Esophagus muscularis mucosa (tissue), 3 donors: ENCODE results near the gene GOLGA7B.

Experiments
- CTCF ChIP-seq, 3 experiments: fragments of 200-600 bp in 2 of 3; fragments of 450-650 bp in 1 of 3; sonication (generic) in 2 of 3; IDR thresholded peaks; one replicate each; pipeline ENCODE4 v1.5.1; 2017 to 2019; ENCODE audit warnings: antibody characterized with exemption in 3 of 3, mild to moderate bottlenecking in 2 of 3, moderate library complexity in 1 of 3
- POLR2A ChIP-seq: fragments of 450-650 bp; IDR thresholded peaks from one replicate; pipeline ENCODE4 v1.6.1; 2017; ENCODE audit warnings: antibody characterized with exemption, moderate library complexity, mild to moderate bottlenecking, low read depth
- POLR2AphosphoS5 ChIP-seq, 2 donors: sonication (generic); formaldehyde crosslinking; IDR thresholded peaks; one replicate each; pipeline ENCODE4 v1.6.1; 2017; ENCODE audit warnings: antibody characterized with exemption in 2 of 2

GRCh38 chr10:97861097-97861750 lies 11.6 kb downstream of the GOLGA7B start:
- TF ChIP-seq CTCF (IDR thresholded peaks at IDR 0.05) (no peak), POLR2A (no peak), POLR2AphosphoS5 (IDR thresholded peaks at IDR 0.05) (no peak)
